ENCODE data around the gene GORASP2.

- TF ChIP-seq CTCF (conservative IDR thresholded peaks at IDR 0.05 in 1 of 2, IDR thresholded peaks at IDR 0.05 in 1 of 2; ENCODE audit: low read depth in 1 of 2, low read length in 2 of 2) (no peak), EZH2 (IDR thresholded peaks at IDR 0.05; ENCODE audit: low read length, missing control alignments) (no peak)
Observed at GRCh38 chr2:170973225-170973491, 44.1 kb downstream of the GORASP2 start.
